Esophagus squamous epithelium (tissue), 4 donors: Measurements from ENCODE around the gene SHOX.

ENCODE experiments used
- CTCF ChIP-seq, 6 experiments: fragments of 450-650 bp in 4 of 6; fragments of 200-600 bp in 2 of 6; sonication (generic) in 2 of 6; IDR thresholded peaks; one replicate each; pipeline ENCODE4 v1.5.1; 2016 to 2019; ENCODE audit warnings: antibody characterized with exemption in 6 of 6, mild to moderate bottlenecking in 4 of 6, moderate library complexity in 4 of 6
- POLR2A ChIP-seq, 4 donors: fragments of 450-650 bp; IDR thresholded peaks; one replicate each; pipeline ENCODE4 v1.6.1; 2017; ENCODE audit warnings: antibody characterized with exemption in 4 of 4, mild to moderate bottlenecking in 4 of 4, moderate library complexity in 3 of 4

- TF ChIP-seq CTCF (IDR thresholded peaks at IDR 0.05) (no peak), POLR2A (IDR thresholded peaks at IDR 0.05) (no peak)
Observed at GRCh38 chrX:643911-644303, 13.3 kb downstream of the SHOX start.
